DND-41 (cell line): ENCODE measurements around the gene SLC22A31.

Experiments used
- ATAC-seq: fragments of 200-7000 bp; cut with Tn5 transposase; 3 replicates; pipeline ENCODE4 v1.9.1; 2021; ENCODE audit warnings: low read depth; ENCODE audit not compliant: insufficient read depth
- DNase-seq: peaks from one replicate; pipeline ENCODE4 v3.0.0-alpha.2; 2020
- H2AFZ ChIP-seq: 2 replicates; pipeline ENCODE4 v1.6.0; 2012; ENCODE audit warnings: low read depth, low read length
- H3K27ac ChIP-seq: 2 replicates; pipeline ENCODE4 v1.5.1; 2012; ENCODE audit warnings: low read length, inconsistent platforms
- H3K27me3 ChIP-seq: fragments of 200-600 bp; sonication (generic); 2 replicates; pipeline ENCODE4 v1.6.0; 2012; ENCODE audit warnings: low read length, mild to moderate bottlenecking, inconsistent platforms; ENCODE audit not compliant: insufficient read depth, poor library complexity
- H3K36me3 ChIP-seq: 2 replicates; pipeline ENCODE4 v1.5.1; 2012; ENCODE audit warnings: low read length, inconsistent platforms; ENCODE audit not compliant: insufficient read depth
- H3K4me1 ChIP-seq: 2 replicates; pipeline ENCODE4 v1.5.1; 2012; ENCODE audit warnings: mild to moderate bottlenecking, low read length; ENCODE audit not compliant: insufficient read depth
- H3K4me2 ChIP-seq: 2 replicates; pipeline ENCODE4 v1.6.0; 2012; ENCODE audit warnings: mild to moderate bottlenecking, moderate library complexity, low read length, inconsistent platforms; ENCODE audit not compliant: insufficient read depth
- H3K4me3 ChIP-seq, 2 experiments: fragments of 200-600 bp in 1 of 2; shearing (Covaris generic) in 1 of 2; 2 replicates each; pipeline ENCODE4 v1.5.1; 2012 to 2016; ENCODE audit warnings: inconsistent platforms in 2 of 2, low read length in 2 of 2, mild to moderate bottlenecking in 2 of 2, low read depth in 1 of 2, moderate library complexity in 1 of 2
- H3K79me2 ChIP-seq: 2 replicates; pipeline ENCODE4 v1.6.0; 2012; ENCODE audit warnings: low read length, inconsistent platforms; ENCODE audit not compliant: insufficient read depth
- H3K9ac ChIP-seq: 2 replicates; pipeline ENCODE4 v1.6.0; 2012; ENCODE audit warnings: low read depth, mild to moderate bottlenecking, inconsistent platforms, low read length, moderate library complexity
- H3K9me3 ChIP-seq: 2 replicates; pipeline ENCODE4 v1.5.1; 2012; ENCODE audit warnings: low read length, moderate library complexity, mild to moderate bottlenecking, inconsistent platforms; ENCODE audit not compliant: insufficient read depth, severe bottlenecking
- H4K20me1 ChIP-seq: 2 replicates; pipeline ENCODE4 v1.6.0; 2012; ENCODE audit warnings: low read length; ENCODE audit not compliant: insufficient read depth
- EZH2 ChIP-seq: IDR thresholded peaks from 3 replicates; pipeline ENCODE4 v1.6.1; 2012; ENCODE audit warnings: borderline replicate concordance, low read depth, mild to moderate bottlenecking, moderate library complexity, low read length, inconsistent platforms; ENCODE audit not compliant: severe bottlenecking
- TF ChIP-seq, protein P1 (sequence below): IDR thresholded peaks from 2 replicates; pipeline ENCODE4 v1.5.1; 2012; ENCODE audit warnings: borderline replicate concordance, low read length, moderate library complexity, mild to moderate bottlenecking; ENCODE audit not compliant: poor library complexity, severe bottlenecking; ENCODE audit errors: extremely low read depth

The SLC22A31 gene

DNA sequence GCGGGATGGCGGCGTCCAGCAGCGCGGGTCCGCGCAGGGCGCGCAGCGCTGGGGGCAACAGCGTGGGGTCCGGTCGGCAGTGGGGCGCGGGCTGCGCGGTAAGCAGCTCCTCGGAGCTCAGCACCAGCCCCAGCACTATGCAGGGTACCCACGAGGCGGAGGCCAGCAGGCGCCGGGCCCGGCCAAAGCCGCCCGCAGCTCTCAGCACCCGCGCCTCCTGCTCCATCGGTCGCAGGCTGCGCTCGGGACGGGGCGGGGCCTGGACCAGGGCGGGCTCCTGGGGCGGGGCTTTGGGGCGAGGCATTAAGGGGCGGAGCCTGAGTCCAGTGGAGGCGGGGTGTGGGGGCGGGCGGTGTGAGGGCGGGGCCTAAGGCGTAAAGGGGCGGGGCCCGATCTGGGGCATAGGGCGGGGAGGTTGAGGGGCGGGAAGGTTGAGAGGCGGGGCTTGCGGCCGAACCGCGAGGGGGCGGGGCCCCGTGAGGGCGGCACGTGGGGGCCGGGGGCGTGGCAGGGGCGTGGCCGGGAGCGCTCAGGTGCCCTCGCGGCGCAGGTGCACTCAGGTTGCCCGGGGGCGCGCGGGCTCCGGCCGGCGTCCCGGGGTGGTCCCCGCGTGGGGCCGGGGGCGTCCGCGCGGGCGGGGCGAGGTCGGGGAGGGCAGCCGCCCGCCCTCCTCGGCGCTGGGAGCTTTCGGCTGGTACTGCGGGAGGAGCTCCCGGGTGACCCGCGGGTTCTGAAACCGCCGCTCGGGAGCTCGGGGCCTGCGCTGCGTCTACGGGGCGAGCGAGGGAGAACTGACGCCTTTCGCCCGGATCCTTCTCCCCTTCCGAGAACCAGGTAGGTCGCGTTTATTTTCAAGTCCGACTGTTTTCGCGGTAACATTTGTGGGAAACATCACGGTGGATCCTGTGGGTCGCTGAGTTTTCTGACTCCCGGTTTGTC is 1.4 kb upstream of the SLC22A31 start:
- no peak overlapping the region for H3K4me2 ChIP-seq
- H3K27me3 ChIP-seq = no peaks in the 10 kb centered on the region

DNA sequence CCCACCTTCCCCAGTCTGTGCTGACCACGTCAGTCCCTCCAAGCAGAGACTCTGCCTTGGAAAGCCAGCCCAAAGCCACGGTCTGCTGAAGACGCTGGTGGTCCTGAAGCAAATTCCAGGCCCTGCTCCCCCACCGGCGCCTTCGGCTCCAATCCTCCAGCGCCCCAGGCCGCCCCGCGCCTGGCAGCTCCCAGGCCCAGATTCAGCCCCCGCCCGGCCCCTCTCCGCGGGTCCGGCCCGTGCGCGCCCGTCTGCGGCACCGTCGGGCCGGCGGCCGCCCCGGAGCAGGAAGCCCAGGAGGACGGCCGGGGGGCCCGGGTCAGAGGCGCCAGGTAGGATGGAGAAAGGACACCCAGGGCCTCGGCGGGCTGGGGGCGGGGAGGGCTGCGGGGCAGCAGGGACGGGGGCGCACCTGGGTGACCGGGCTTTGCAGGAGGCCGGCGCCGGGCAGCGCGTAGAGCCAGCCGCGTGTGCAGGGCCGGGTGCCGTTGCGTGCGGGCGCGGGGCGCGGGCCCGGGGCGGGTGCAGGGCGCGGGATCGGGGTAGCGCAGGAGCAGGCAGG is 594 bp upstream of the SLC22A31 start:
- H3K9ac ChIP-seq = no peak overlapping the region
- no peaks in the 10 kb centered on the region for H3K9me3 ChIP-seq
- H3K36me3 ChIP-seq = no peaks in the 10 kb centered on the region
- ATAC-seq (no peak), DNase-seq (no peak)
- H3K4me2 ChIP-seq = no peak overlapping the region
- H4K20me1 ChIP-seq = 0 out of 2 replicates have a peak, but pooled peaks cover 3% of the 10 kb centered on the region
- no peaks in the 10 kb centered on the region for H3K27me3 ChIP-seq
- TF ChIP-seq, protein P1, sequence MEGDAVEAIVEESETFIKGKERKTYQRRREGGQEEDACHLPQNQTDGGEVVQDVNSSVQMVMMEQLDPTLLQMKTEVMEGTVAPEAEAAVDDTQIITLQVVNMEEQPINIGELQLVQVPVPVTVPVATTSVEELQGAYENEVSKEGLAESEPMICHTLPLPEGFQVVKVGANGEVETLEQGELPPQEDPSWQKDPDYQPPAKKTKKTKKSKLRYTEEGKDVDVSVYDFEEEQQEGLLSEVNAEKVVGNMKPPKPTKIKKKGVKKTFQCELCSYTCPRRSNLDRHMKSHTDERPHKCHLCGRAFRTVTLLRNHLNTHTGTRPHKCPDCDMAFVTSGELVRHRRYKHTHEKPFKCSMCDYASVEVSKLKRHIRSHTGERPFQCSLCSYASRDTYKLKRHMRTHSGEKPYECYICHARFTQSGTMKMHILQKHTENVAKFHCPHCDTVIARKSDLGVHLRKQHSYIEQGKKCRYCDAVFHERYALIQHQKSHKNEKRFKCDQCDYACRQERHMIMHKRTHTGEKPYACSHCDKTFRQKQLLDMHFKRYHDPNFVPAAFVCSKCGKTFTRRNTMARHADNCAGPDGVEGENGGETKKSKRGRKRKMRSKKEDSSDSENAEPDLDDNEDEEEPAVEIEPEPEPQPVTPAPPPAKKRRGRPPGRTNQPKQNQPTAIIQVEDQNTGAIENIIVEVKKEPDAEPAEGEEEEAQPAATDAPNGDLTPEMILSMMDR = no peak
- no peak for TF ChIP-seq EZH2
- H2AFZ ChIP-seq = no peak overlapping the region
- H3K27ac ChIP-seq = no peak overlapping the region
- no peaks in the 10 kb centered on the region for H3K79me2 ChIP-seq
- H3K4me3 ChIP-seq = no peak overlapping the region
- H3K4me1 ChIP-seq = no peaks in the 10 kb centered on the region

More for the DNA sequence above, 1.4 kb upstream of the SLC22A31 start:
- H3K9ac ChIP-seq = no peak overlapping the region
- no peak for TF ChIP-seq EZH2
- TF ChIP-seq, protein P1 = no peak
- ATAC-seq (no peak), DNase-seq (no peak)
- no peaks in the 10 kb centered on the region for H3K36me3 ChIP-seq
- no peaks in the 10 kb centered on the region for H3K9me3 ChIP-seq
- no peak overlapping the region for H2AFZ ChIP-seq
- H3K79me2 ChIP-seq = no peaks in the 10 kb centered on the region
- H3K27ac ChIP-seq = no peak overlapping the region
- H3K4me3 ChIP-seq = no peak overlapping the region
- no peaks in the 10 kb centered on the region for H3K4me1 ChIP-seq
- H4K20me1 ChIP-seq = 0 out of 2 replicates have a peak, but pooled peaks cover 3% of the 10 kb centered on the region

DNA sequence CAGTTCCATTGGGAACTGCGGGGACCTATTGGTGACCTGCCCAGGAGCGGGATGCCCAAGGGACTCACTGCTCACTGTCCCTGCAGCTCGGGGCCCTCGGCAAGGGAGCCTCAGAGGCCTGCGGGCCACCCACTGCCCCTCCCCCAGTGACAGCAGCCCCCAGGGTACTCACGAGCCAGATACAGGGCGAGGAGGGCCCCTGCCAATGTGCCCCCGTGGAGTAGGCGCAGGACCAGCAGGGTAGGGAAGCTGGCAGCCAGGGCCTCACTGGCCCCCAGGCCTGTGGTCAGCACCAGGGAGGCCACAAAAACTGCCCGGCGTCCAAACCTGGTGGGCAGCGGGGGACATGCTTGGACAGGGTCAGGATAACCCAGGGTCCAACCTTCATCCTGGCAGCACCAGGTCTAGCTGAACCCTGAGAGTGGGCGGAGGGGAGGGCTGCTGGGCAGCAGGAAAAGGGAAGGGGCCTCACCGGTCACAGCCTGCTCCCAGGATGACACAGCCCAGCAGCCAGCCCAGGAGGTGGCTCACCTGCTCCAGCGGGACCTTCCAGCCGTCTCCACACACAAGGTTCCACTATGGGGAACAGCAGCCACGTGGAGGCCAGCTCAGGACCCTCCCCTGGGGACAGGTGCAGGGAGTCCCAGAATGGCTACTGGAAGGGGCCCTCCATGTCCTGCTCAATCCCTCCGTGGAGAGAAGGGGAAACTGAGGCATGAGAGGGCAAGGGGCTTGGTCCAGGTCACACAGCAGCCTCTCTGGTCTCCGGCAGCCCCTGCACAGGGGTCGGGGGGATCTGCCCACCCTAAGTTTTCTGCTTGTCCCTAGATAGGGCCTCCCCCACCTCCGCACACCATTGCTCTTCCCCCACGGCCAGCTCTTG is 855 bp downstream of the SLC22A31 start:
- Histone ChIP-seq H3K79me2 (no peaks in the 10 kb centered on the region), H2AFZ (no peak overlapping the region), H3K9ac (no peak overlapping the region), H3K9me3 (no peaks in the 10 kb centered on the region), H3K4me1 (no peaks in the 10 kb centered on the region), H3K4me3 (no peak overlapping the region), H3K27me3 (no peaks in the 10 kb centered on the region), H4K20me1 (0 out of 2 replicates have a peak, but pooled peaks cover 3% of the 10 kb centered on the region), H3K27ac (no peak overlapping the region), H3K4me2 (no peak overlapping the region), H3K36me3 (no peaks in the 10 kb centered on the region)
- TF ChIP-seq, protein P1 = no peak
- TF ChIP-seq EZH2 = no peak
- no peak for DNase-seq
- no peak for ATAC-seq
